Neural cell (in vitro differentiated cells): ENCODE measurements around the gene DIDO1.

Source experiments
- EP300 ChIP-seq: fragments of 450-650 bp; conservative IDR thresholded peaks from 2 replicates; pipeline ENCODE4 v1.6.1; 2014; ENCODE audit warnings: antibody characterized with exemption, mild to moderate bottlenecking, moderate library complexity; ENCODE audit not compliant: poor library complexity, severe bottlenecking
- EZH2 ChIP-seq: fragments of 200-600, 300-800 bp; shearing (Covaris generic), sonication (generic); IDR thresholded peaks from 2 replicates; pipeline ENCODE4 v1.6.1; 2014; ENCODE audit warnings: antibody characterized with exemption, low read length, borderline replicate concordance, mild to moderate bottlenecking; ENCODE audit not compliant: insufficient read depth, poor library complexity, severe bottlenecking
- RAD21 ChIP-seq: fragments of 450-650 bp; conservative IDR thresholded peaks from 2 replicates; pipeline ENCODE4 v1.6.1; 2014; ENCODE audit warnings: antibody characterized with exemption, mild to moderate bottlenecking, moderate library complexity
- TF ChIP-seq, protein P1 (sequence below): fragments of 450-650 bp; IDR thresholded peaks from 2 replicates; pipeline ENCODE4 v1.5.1; 2014; ENCODE audit warnings: antibody characterized with exemption, mild to moderate bottlenecking, moderate library complexity; ENCODE audit not compliant: poor library complexity, severe bottlenecking
- TF ChIP-seq, protein P2 (sequence below): IDR thresholded peaks from 2 replicates; pipeline ENCODE4 v1.6.1; 2012; ENCODE audit warnings: borderline replicate concordance

DNA sequence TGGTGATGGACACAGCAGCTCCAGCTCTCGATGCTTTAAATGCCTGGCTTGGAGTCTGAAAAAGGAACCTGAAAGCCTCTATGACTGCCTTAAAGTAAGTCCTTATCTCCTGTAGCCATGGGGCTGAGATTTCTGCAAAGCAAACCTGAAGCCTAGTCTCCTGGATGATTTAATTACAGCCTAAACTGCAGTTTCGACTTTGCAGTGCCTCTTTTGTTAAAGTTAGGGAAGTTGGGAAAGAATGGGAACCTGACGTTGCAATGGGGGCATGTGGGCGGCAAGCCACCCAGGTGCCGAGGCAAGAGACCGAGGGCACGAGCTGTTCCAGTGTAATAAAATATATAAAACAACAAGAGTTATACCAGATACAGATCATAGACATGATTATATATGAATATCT is 53.0 kb downstream of the DIDO1 start:
- TF ChIP-seq EZH2 (no peak), EP300 (no peak), RAD21 (no peak)
- TF ChIP-seq, protein P1, sequence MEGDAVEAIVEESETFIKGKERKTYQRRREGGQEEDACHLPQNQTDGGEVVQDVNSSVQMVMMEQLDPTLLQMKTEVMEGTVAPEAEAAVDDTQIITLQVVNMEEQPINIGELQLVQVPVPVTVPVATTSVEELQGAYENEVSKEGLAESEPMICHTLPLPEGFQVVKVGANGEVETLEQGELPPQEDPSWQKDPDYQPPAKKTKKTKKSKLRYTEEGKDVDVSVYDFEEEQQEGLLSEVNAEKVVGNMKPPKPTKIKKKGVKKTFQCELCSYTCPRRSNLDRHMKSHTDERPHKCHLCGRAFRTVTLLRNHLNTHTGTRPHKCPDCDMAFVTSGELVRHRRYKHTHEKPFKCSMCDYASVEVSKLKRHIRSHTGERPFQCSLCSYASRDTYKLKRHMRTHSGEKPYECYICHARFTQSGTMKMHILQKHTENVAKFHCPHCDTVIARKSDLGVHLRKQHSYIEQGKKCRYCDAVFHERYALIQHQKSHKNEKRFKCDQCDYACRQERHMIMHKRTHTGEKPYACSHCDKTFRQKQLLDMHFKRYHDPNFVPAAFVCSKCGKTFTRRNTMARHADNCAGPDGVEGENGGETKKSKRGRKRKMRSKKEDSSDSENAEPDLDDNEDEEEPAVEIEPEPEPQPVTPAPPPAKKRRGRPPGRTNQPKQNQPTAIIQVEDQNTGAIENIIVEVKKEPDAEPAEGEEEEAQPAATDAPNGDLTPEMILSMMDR = no peak
- TF ChIP-seq, protein P2, sequence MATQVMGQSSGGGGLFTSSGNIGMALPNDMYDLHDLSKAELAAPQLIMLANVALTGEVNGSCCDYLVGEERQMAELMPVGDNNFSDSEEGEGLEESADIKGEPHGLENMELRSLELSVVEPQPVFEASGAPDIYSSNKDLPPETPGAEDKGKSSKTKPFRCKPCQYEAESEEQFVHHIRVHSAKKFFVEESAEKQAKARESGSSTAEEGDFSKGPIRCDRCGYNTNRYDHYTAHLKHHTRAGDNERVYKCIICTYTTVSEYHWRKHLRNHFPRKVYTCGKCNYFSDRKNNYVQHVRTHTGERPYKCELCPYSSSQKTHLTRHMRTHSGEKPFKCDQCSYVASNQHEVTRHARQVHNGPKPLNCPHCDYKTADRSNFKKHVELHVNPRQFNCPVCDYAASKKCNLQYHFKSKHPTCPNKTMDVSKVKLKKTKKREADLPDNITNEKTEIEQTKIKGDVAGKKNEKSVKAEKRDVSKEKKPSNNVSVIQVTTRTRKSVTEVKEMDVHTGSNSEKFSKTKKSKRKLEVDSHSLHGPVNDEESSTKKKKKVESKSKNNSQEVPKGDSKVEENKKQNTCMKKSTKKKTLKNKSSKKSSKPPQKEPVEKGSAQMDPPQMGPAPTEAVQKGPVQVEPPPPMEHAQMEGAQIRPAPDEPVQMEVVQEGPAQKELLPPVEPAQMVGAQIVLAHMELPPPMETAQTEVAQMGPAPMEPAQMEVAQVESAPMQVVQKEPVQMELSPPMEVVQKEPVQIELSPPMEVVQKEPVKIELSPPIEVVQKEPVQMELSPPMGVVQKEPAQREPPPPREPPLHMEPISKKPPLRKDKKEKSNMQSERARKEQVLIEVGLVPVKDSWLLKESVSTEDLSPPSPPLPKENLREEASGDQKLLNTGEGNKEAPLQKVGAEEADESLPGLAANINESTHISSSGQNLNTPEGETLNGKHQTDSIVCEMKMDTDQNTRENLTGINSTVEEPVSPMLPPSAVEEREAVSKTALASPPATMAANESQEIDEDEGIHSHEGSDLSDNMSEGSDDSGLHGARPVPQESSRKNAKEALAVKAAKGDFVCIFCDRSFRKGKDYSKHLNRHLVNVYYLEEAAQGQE = no peak
